ENCODE data around the gene GAREM2. TPM values are rescaled to one million over a fixed set of nuclear protein-coding genes. Genes with fewer than 3 reads are reported as not detected.

The GAREM2 gene
- total and polyA plus RNA-seq, 4 donors, result 0.08 to 0.28 (median 0.16) TPM

GRCh38 chr2:26202981-26203490 lies 30.1 kb downstream of the GAREM2 start:
- WGBS, result 79% methylated on average over 1 of the region's 1 CpG
- H3K9ac ChIP-seq (ENCODE audit: low read depth in 1 of 2, low read length in 2 of 2), result no peak overlapping the region
- peaks cover 16 to 71% (median 63%) of the 10 kb centered on the region in 4 donors for H3K36me3 ChIP-seq (ENCODE audit: control insufficient read depth in 4 of 4, insufficient read depth in 3 of 4, low read depth in 1 of 4, low read length in 3 of 4)
- DNase-seq (ENCODE audit: low spot score), result no peak
- no peaks in the 10 kb centered on the region for H3K4me1 ChIP-seq (ENCODE audit: control insufficient read depth in 4 of 4, insufficient read depth in 4 of 4, low read length in 3 of 4)
- H3K27ac ChIP-seq (ENCODE audit: low read depth in 1 of 2, low read length in 2 of 2), result no peak overlapping the region
- H3K9me3 ChIP-seq (ENCODE audit: control insufficient read depth in 4 of 4, low read length in 3 of 4), result no peaks in the 10 kb centered on the region
- no peaks in the 10 kb centered on the region for H3K27me3 ChIP-seq (ENCODE audit: control insufficient read depth in 4 of 4, insufficient read depth in 4 of 4, low read length in 3 of 4)
- no peak for TF ChIP-seq RAD21 (IDR thresholded peaks at IDR 0.05)
- no peak for TF ChIP-seq GABPA (IDR thresholded peaks at IDR 0.05 in 1 of 2, conservative IDR thresholded peaks at IDR 0.05 in 1 of 2)
- no peak for TF ChIP-seq ATF3 (IDR thresholded peaks at IDR 0.05)
- TF ChIP-seq HNF4G (IDR thresholded peaks at IDR 0.05), result no peak
- no peak for TF ChIP-seq EGR1 (IDR thresholded peaks at IDR 0.05; ENCODE audit: low read depth in 2 of 2)
- TF ChIP-seq ZBTB33 (IDR thresholded peaks at IDR 0.05), result no peak
- TF ChIP-seq REST (IDR thresholded peaks at IDR 0.05), result no peak
- no peak for TF ChIP-seq CTCF (IDR thresholded peaks at IDR 0.05; ENCODE audit: low read depth, low read length, missing input control)
- TF ChIP-seq FOXA2 (IDR thresholded peaks at IDR 0.05), result no peak
- no peak for TF ChIP-seq YY1 (IDR thresholded peaks at IDR 0.05)
- TF ChIP-seq MAX (IDR thresholded peaks at IDR 0.05), result no peak
- TF ChIP-seq SP1 (IDR thresholded peaks at IDR 0.05), result no peak
- no peak for TF ChIP-seq JUND (IDR thresholded peaks at IDR 0.05)
- TF ChIP-seq HNF4A (conservative IDR thresholded peaks at IDR 0.05), result no peak
- H3K4me3 ChIP-seq (ENCODE audit: low read depth in 1 of 3, low read length in 3 of 3), result no peak overlapping the region

- no peak overlapping the region for H3K9ac ChIP-seq (ENCODE audit: low read depth in 1 of 2, low read length in 2 of 2)
- H3K4me1 ChIP-seq (ENCODE audit: control insufficient read depth in 4 of 4, insufficient read depth in 4 of 4, low read length in 3 of 4), result no peaks in the 10 kb centered on the region
- no peak overlapping the region for H3K4me3 ChIP-seq (ENCODE audit: low read depth in 1 of 3, low read length in 3 of 3)
- peaks cover 16 to 75% (median 65%) of the 10 kb centered on the region in 4 donors for H3K36me3 ChIP-seq (ENCODE audit: control insufficient read depth in 4 of 4, insufficient read depth in 3 of 4, low read depth in 1 of 4, low read length in 3 of 4)
- H3K27ac ChIP-seq (ENCODE audit: low read depth in 1 of 2, low read length in 2 of 2), result no peak overlapping the region
- DNase-seq (ENCODE audit: low spot score), result no peak
- 96% methylated on average over 7 of the region's 7 CpGs for WGBS
- H3K9me3 ChIP-seq (ENCODE audit: control insufficient read depth in 4 of 4, low read length in 3 of 4), result no peaks in the 10 kb centered on the region
- H3K27me3 ChIP-seq (ENCODE audit: control insufficient read depth in 4 of 4, insufficient read depth in 4 of 4, low read length in 3 of 4), result no peaks in the 10 kb centered on the region
- TF ChIP-seq SP1 (IDR thresholded peaks at IDR 0.05), result no peak
- TF ChIP-seq CTCF (IDR thresholded peaks at IDR 0.05; ENCODE audit: low read depth, low read length, missing input control), result no peak
- TF ChIP-seq HNF4A (conservative IDR thresholded peaks at IDR 0.05), result no peak
- no peak for TF ChIP-seq FOXA2 (IDR thresholded peaks at IDR 0.05)
- no peak for TF ChIP-seq REST (IDR thresholded peaks at IDR 0.05)
- no peak for TF ChIP-seq RXRA (IDR thresholded peaks at IDR 0.05)
- TF ChIP-seq MAX (IDR thresholded peaks at IDR 0.05), result no peak
Observed at GRCh38 chr2:26203906-26204305, 31.0 kb downstream of the GAREM2 start.
